Activated naive CD8-positive, alpha-beta T cell treated with anti-CD3 and anti-CD28 coated beads, Interleukin-2, amount 50 U/mL, for 16 hours (primary cell): ENCODE data around the gene OCA2.

Source experiments
- DNase-seq: peaks from one replicate; pipeline ENCODE4 v3.0.0-alpha.2; 2020; ENCODE audit warnings: low read depth, low spot score

The OCA2 gene

GRCh38 chr15:27820722-27821121 lies 278.4 kb downstream of the OCA2 start:
- DNase-seq = no peak

- no peak for DNase-seq
Observed at GRCh38 chr15:27820232-27820631, 278.9 kb downstream of the OCA2 start.

- DNase-seq = no peak
Observed at GRCh38 chr15:27817258-27817657, 281.9 kb downstream of the OCA2 start.

GRCh38 chr15:27816790-27817189 lies 282.3 kb downstream of the OCA2 start:
- no peak for DNase-seq

- DNase-seq = no peak
Observed at GRCh38 chr15:27815035-27815434, 284.1 kb downstream of the OCA2 start.

GRCh38 chr15:27813139-27813538 lies 286.0 kb downstream of the OCA2 start:
- no peak for DNase-seq

- DNase-seq = no peak
Observed at GRCh38 chr15:27808182-27808581, 290.9 kb downstream of the OCA2 start.

GRCh38 chr15:27807335-27807734 lies 291.8 kb downstream of the OCA2 start:
- no peak for DNase-seq

- DNase-seq = no peak
Observed at GRCh38 chr15:27806396-27806795, 292.7 kb downstream of the OCA2 start.

GRCh38 chr15:27805261-27806220 lies 293.6 kb downstream of the OCA2 start:
- DNase-seq = no peak

GRCh38 chr15:27804569-27805260 lies 294.4 kb downstream of the OCA2 start:
- no peak for DNase-seq

GRCh38 chr15:27798807-27799206 lies 300.3 kb downstream of the OCA2 start:
- no peak for DNase-seq

- DNase-seq = no peak
Observed at GRCh38 chr15:27797765-27798164, 301.4 kb downstream of the OCA2 start.

GRCh38 chr15:27796405-27797320 lies 302.5 kb downstream of the OCA2 start:
- DNase-seq = no peak

GRCh38 chr15:27792756-27793264 lies 306.3 kb downstream of the OCA2 start:
- no peak for DNase-seq

- DNase-seq = no peak
Observed at GRCh38 chr15:27790270-27790669, 308.8 kb downstream of the OCA2 start.

GRCh38 chr15:27787931-27788330 lies 311.2 kb downstream of the OCA2 start:
- DNase-seq = no peak

GRCh38 chr15:27784107-27784506 lies 315.0 kb downstream of the OCA2 start:
- no peak for DNase-seq

- no peak for DNase-seq
Observed at GRCh38 chr15:27783678-27784077, 315.4 kb downstream of the OCA2 start.

GRCh38 chr15:27782125-27782524 lies 317.0 kb downstream of the OCA2 start:
- no peak for DNase-seq

- no peak for DNase-seq
Observed at GRCh38 chr15:27776501-27776900, 322.6 kb downstream of the OCA2 start.

- DNase-seq = no peak
Observed at GRCh38 chr15:27774638-27775037, 324.5 kb downstream of the OCA2 start.
